Astrocyte (in vitro differentiated cells and primary cell): ENCODE measurements around the gene MAP3K20. TPM values are rescaled to one million over a fixed set of nuclear protein-coding genes. Genes with fewer than 3 reads are reported as not detected.

Experiments used
- DNase-seq: peaks from one replicate; pipeline ENCODE4 v3.0.0-alpha.2; 2010; ENCODE audit warnings: low read depth
- FAIRE-seq: peaks from 2 replicates; lab custom pipeline; 2011; peaks lifted over from hg19 to GRCh38; lab: Jason Lieb, UNC
- H2AFZ ChIP-seq: 2 replicates; pipeline ENCODE4 v1.6.0; 2012; ENCODE audit warnings: low read depth, low read length, inconsistent platforms
- H3K27ac ChIP-seq: 2 replicates; pipeline ENCODE4 v1.5.1; 2011; ENCODE audit warnings: low read depth, low read length, inconsistent platforms
- H3K27me3 ChIP-seq: 2 replicates; pipeline ENCODE4 v1.6.0; 2011; ENCODE audit warnings: low read length, inconsistent platforms; ENCODE audit not compliant: insufficient read depth
- H3K36me3 ChIP-seq: 2 replicates; pipeline ENCODE4 v1.5.1; 2011; ENCODE audit warnings: low read length, inconsistent platforms; ENCODE audit not compliant: insufficient read depth
- H3K4me1 ChIP-seq: 2 replicates; pipeline ENCODE4 v1.5.1; 2011; ENCODE audit warnings: low read length, inconsistent platforms; ENCODE audit not compliant: insufficient read depth
- H3K4me2 ChIP-seq: 2 replicates; pipeline ENCODE4 v1.6.0; 2012; ENCODE audit warnings: low read length, inconsistent platforms
- H3K4me3 ChIP-seq: 2 replicates; pipeline ENCODE4 v1.5.1; 2011; ENCODE audit warnings: low read depth, mild to moderate bottlenecking, low read length, inconsistent platforms; ENCODE audit not compliant: insufficient read depth
- H3K79me2 ChIP-seq: 2 replicates; pipeline ENCODE4 v1.6.0; 2012; ENCODE audit warnings: mild to moderate bottlenecking, low read length, inconsistent platforms; ENCODE audit not compliant: insufficient read depth
- H3K9ac ChIP-seq: 2 replicates; pipeline ENCODE4 v1.6.0; 2012; ENCODE audit warnings: mild to moderate bottlenecking, low read length, inconsistent platforms
- H3K9me3 ChIP-seq: 2 replicates; pipeline ENCODE4 v1.5.1; 2012; ENCODE audit warnings: low read depth, mild to moderate bottlenecking, low read length, inconsistent platforms; ENCODE audit not compliant: insufficient read depth
- H4K20me1 ChIP-seq: 2 replicates; pipeline ENCODE4 v1.6.0; 2012; ENCODE audit warnings: low read length, inconsistent platforms; ENCODE audit not compliant: insufficient read depth
- H3K27ac Mint-ChIP-seq: one replicate; pipeline ENCODE4 v1.8.0; 2021; ENCODE audit warnings: mild to moderate bottlenecking, mixed read lengths; ENCODE audit not compliant: unreplicated experiment
- H3K27me3 Mint-ChIP-seq: one replicate; pipeline ENCODE4 v1.8.0; 2021; ENCODE audit warnings: low read depth, mixed read lengths; ENCODE audit not compliant: unreplicated experiment
- H3K36me3 Mint-ChIP-seq: one replicate; pipeline ENCODE4 v1.8.0; 2021; ENCODE audit warnings: low read depth, mixed read lengths; ENCODE audit not compliant: unreplicated experiment
- H3K4me1 Mint-ChIP-seq: one replicate; pipeline ENCODE4 v1.8.0; 2021; ENCODE audit warnings: low read depth, mixed read lengths; ENCODE audit not compliant: unreplicated experiment
- H3K4me3 Mint-ChIP-seq: one replicate; pipeline ENCODE4 v1.8.0; 2021; ENCODE audit warnings: mild to moderate bottlenecking, moderate library complexity, mixed read lengths; ENCODE audit not compliant: unreplicated experiment
- H3K9me3 Mint-ChIP-seq: one replicate; pipeline ENCODE4 v1.8.0; 2021; ENCODE audit warnings: mild to moderate bottlenecking, mixed read lengths; ENCODE audit not compliant: unreplicated experiment
- CTCF ChIP-seq: IDR thresholded peaks from 2 replicates; pipeline ENCODE4 v1.5.1; 2011; ENCODE audit warnings: low read depth, mild to moderate bottlenecking, inconsistent platforms, low read length, moderate library complexity; ENCODE audit not compliant: insufficient read depth
- EZH2 ChIP-seq: IDR thresholded peaks from 2 replicates; pipeline ENCODE4 v1.6.1; 2012; ENCODE audit warnings: mild to moderate bottlenecking, low read length, inconsistent platforms; ENCODE audit not compliant: insufficient read depth
- total RNA-seq: library from RNA; stranded (reverse); gene quantifications from 2 replicates; pipeline ENCODE4 v1.2.1, GENCODE V29; 2021

MAP3K20 gene
- total RNA-seq, 1 donor from 2014 or later, result 42.4 TPM

DNA sequence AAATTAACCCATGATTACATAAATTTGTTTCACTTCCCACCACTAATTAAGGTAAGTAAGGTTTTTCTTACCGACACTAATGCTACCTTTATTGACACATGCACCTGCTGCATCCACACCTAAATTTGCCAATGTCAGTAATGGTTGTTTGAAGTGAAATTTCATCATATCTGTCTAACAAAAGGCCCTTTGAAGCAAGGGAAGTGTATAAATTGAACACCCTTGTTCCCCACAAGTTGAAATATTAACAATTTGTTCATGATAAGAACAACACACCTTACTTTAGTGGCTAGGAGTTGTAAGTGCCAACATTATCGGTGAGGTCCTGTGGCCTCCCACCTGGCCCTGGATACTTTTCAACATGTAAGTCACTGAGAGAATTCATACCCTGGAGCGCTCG is 162.7 kb downstream of the MAP3K20 start:
- DNase-seq, result no peak
- no peak for FAIRE-seq
- H3K9me3 Mint-ChIP-seq, result peaks cover 5% of the 10 kb centered on the region
- Histone ChIP-seq H3K79me2 (no peaks in the 10 kb centered on the region), H3K4me2 (no peak overlapping the region), H3K36me3 (peaks cover 5% of the 10 kb centered on the region), H3K27me3 (no peaks in the 10 kb centered on the region), H3K4me1 (no peaks in the 10 kb centered on the region), H3K27ac (no peak overlapping the region), H3K9me3 (no peaks in the 10 kb centered on the region), H3K9ac (no peak overlapping the region), H4K20me1 (no peaks in the 10 kb centered on the region), H2AFZ (no peak overlapping the region), H3K4me3 (no peak overlapping the region)
- no peaks in the 10 kb centered on the region for H3K27me3 Mint-ChIP-seq
- H3K36me3 Mint-ChIP-seq, result peaks cover 24% of the 10 kb centered on the region
- no peaks in the 10 kb centered on the region for H3K4me1 Mint-ChIP-seq
- H3K4me3 Mint-ChIP-seq, result no peak overlapping the region
- no peak for TF ChIP-seq CTCF
- TF ChIP-seq EZH2, result no peak
- H3K27ac Mint-ChIP-seq, result no peak overlapping the region

- FAIRE-seq (no peak), DNase-seq (no peak)
- H3K36me3 Mint-ChIP-seq, result peaks cover 20% of the 10 kb centered on the region
These were observed 163.2 kb downstream of the MAP3K20 start for GRCh38 chr2:173238831-173239230.

More at GRCh38 chr2:173238831-173239230, 163.2 kb downstream of the MAP3K20 start:
- Mint-ChIP-seq H3K27me3 (no peaks in the 10 kb centered on the region), H3K4me3 (no peak overlapping the region), H3K4me1 (no peaks in the 10 kb centered on the region), H3K9me3 (peaks cover 5% of the 10 kb centered on the region), H3K27ac (no peak overlapping the region)
- H3K4me1 ChIP-seq, result no peaks in the 10 kb centered on the region
- H3K27ac ChIP-seq, result no peak overlapping the region
- H3K79me2 ChIP-seq, result no peaks in the 10 kb centered on the region
- H3K36me3 ChIP-seq, result peaks cover 5% of the 10 kb centered on the region
- no peaks in the 10 kb centered on the region for H4K20me1 ChIP-seq
- H2AFZ ChIP-seq, result no peak overlapping the region
- TF ChIP-seq CTCF (no peak), EZH2 (no peak)
- no peaks in the 10 kb centered on the region for H3K27me3 ChIP-seq
- H3K4me3 ChIP-seq, result no peak overlapping the region
- no peaks in the 10 kb centered on the region for H3K9me3 ChIP-seq
- no peak overlapping the region for H3K4me2 ChIP-seq
- no peak overlapping the region for H3K9ac ChIP-seq
